ENCODE results near the gene CKS1B.

DNA sequence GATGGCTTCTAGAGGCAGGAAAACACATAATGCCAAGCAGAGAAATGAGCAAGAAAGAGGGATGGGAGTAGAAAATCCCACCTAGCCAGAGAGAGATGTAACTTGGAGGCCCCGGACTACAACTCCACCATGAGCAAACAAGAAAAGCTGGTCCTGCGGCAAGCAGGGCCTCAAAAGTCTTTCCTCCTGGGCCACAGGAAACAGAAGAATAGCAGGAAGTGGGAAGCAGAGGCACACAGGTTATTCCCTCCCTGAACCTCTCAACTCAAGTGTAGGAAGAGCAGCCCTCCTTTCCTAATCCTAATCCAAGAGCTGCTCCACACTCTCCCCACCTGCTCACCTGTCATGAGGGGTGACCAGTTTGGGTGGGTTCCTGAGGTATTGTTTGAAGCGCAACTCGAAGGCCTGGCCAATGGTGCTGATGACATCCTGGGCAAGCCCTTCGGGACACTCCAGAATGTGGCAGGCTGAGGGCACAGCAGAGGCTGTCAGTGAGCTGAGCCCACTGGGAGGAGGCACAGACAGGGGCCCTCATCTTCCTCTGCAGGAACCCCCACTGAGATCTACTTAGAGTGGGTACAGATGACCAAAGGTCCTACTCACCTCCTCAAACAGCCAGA lies 7.0 kb upstream of the CKS1B start:
- TF ChIP-seq, protein P1, sequence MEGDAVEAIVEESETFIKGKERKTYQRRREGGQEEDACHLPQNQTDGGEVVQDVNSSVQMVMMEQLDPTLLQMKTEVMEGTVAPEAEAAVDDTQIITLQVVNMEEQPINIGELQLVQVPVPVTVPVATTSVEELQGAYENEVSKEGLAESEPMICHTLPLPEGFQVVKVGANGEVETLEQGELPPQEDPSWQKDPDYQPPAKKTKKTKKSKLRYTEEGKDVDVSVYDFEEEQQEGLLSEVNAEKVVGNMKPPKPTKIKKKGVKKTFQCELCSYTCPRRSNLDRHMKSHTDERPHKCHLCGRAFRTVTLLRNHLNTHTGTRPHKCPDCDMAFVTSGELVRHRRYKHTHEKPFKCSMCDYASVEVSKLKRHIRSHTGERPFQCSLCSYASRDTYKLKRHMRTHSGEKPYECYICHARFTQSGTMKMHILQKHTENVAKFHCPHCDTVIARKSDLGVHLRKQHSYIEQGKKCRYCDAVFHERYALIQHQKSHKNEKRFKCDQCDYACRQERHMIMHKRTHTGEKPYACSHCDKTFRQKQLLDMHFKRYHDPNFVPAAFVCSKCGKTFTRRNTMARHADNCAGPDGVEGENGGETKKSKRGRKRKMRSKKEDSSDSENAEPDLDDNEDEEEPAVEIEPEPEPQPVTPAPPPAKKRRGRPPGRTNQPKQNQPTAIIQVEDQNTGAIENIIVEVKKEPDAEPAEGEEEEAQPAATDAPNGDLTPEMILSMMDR (IDR thresholded peaks at IDR 0.05; ENCODE audit: poor library complexity, severe bottlenecking): no peak
- TF ChIP-seq POLR2AphosphoS5 (IDR thresholded peaks at IDR 0.05) (no peak), RAD21 (conservative IDR thresholded peaks at IDR 0.05) (no peak)
